Activated T-helper 1 cell treated with anti-CD3 and anti-CD28 coated beads, Interleukin-2, amount 50 U/mL, for 16 hours (primary cell): ENCODE data around the gene NR6A1.
A peak's percentile ranks its signal among the peaks of the same experiment; 100 is the strongest.
"Not testable (repeated sequence)": the region's sequence is repeated elsewhere in the genome, so short reads cannot be mapped to it uniquely, and the experiment has no call there.

ENCODE experiments used
- DNase-seq, 2 donors: peaks; one replicate each; pipeline ENCODE4 v3.0.0-alpha.2; 2020; ENCODE audit warnings: low read depth in 1 of 2, low spot score in 1 of 2

Gene NR6A1

GRCh38 chr9:124621371-124622328 is 149.5 kb downstream of the NR6A1 start:
- DNase-seq, result no peak

- DNase-seq, result no peak
Measured at GRCh38 chr9:124618476-124618875, 152.6 kb downstream of the NR6A1 start.

- peak; percentile 41 to 42 for DNase-seq
Measured at GRCh38 chr9:124617477-124618141, 153.5 kb downstream of the NR6A1 start.

- no peak for DNase-seq
Measured at GRCh38 chr9:124616961-124617360, 154.2 kb downstream of the NR6A1 start.

GRCh38 chr9:124615840-124616239 is 155.3 kb downstream of the NR6A1 start:
- DNase-seq, result not testable (repeated sequence)

- no peak for DNase-seq
Measured at GRCh38 chr9:124615100-124615742, 155.9 kb downstream of the NR6A1 start.

- no peak for DNase-seq
Measured at GRCh38 chr9:124613849-124614248, 157.3 kb downstream of the NR6A1 start.

GRCh38 chr9:124611106-124611505 is 160.0 kb downstream of the NR6A1 start:
- no peak for DNase-seq

- no peak for DNase-seq
Measured at GRCh38 chr9:124606027-124606426, 165.1 kb downstream of the NR6A1 start.

- no peak for DNase-seq
Measured at GRCh38 chr9:124605258-124605657, 165.9 kb downstream of the NR6A1 start.

GRCh38 chr9:124602632-124603031 is 168.5 kb downstream of the NR6A1 start:
- no peak for DNase-seq

- DNase-seq, result no peak
Measured at GRCh38 chr9:124602204-124602603, 168.9 kb downstream of the NR6A1 start.

GRCh38 chr9:124600407-124600806 is 170.7 kb downstream of the NR6A1 start:
- DNase-seq, result no peak

- no peak for DNase-seq
Measured at GRCh38 chr9:124599121-124599795, 171.9 kb downstream of the NR6A1 start.

GRCh38 chr9:124598048-124598447 is 173.1 kb downstream of the NR6A1 start:
- DNase-seq, result no peak

- DNase-seq, result no peak
Measured at GRCh38 chr9:124596172-124596839, 174.8 kb downstream of the NR6A1 start.

GRCh38 chr9:124595743-124596142 is 175.4 kb downstream of the NR6A1 start:
- DNase-seq, result no peak

- DNase-seq, result no peak
Measured at GRCh38 chr9:124594673-124595072, 176.4 kb downstream of the NR6A1 start.

GRCh38 chr9:124594225-124594624 is 176.9 kb downstream of the NR6A1 start:
- DNase-seq, result no peak

- DNase-seq, result no peak
Measured at GRCh38 chr9:124593651-124594058, 177.5 kb downstream of the NR6A1 start.

- DNase-seq, result no peak
Measured at GRCh38 chr9:124593200-124593599, 177.9 kb downstream of the NR6A1 start.
